Suprapubic skin (tissue), 4 donors: ENCODE data around the gene ADM2. TPM values are rescaled to one million over a fixed set of nuclear protein-coding genes. Genes with fewer than 3 reads are reported as not detected.
"Not testable (repeated sequence)": the region's sequence is repeated elsewhere in the genome, so short reads cannot be mapped to it uniquely, and the experiment has no call there.

Source experiments
- DNase-seq, 2 donors: peaks; one replicate each; pipeline ENCODE4 v3.0.0-alpha.2; 2019; ENCODE audit warnings: low spot score in 2 of 2
- H3K27ac ChIP-seq: fragments of 200-600 bp; sonication (generic); one replicate; pipeline ENCODE4 v1.5.1; 2019
- H3K27me3 ChIP-seq: fragments of 200-600 bp; sonication (generic); one replicate; pipeline ENCODE4 v1.5.1; 2019
- H3K36me3 ChIP-seq: fragments of 200-600 bp; sonication (generic); one replicate; pipeline ENCODE4 v1.5.1; 2019
- H3K4me1 ChIP-seq: fragments of 200-600 bp; sonication (generic); one replicate; pipeline ENCODE4 v1.5.1; 2019
- H3K4me3 ChIP-seq: fragments of 200-600 bp; sonication (generic); one replicate; pipeline ENCODE4 v1.5.1; 2019; ENCODE audit warnings: mild to moderate bottlenecking
- H3K9me3 ChIP-seq: fragments of 200-600 bp; sonication (generic); one replicate; pipeline ENCODE4 v1.5.1; 2019
- CTCF ChIP-seq, 2 donors: fragments of 200-600 bp in 1 of 2; fragments of 450-650 bp in 1 of 2; sonication (generic) in 1 of 2; IDR thresholded peaks; one replicate each; pipeline ENCODE4 v1.5.1; 2016 to 2019; ENCODE audit warnings: antibody characterized with exemption in 2 of 2, mild to moderate bottlenecking in 1 of 2, moderate library complexity in 1 of 2
- EP300 ChIP-seq: sonication (generic); formaldehyde crosslinking; IDR thresholded peaks from one replicate; pipeline ENCODE4 v1.6.1; 2017; ENCODE audit warnings: antibody characterized with exemption
- POLR2A ChIP-seq, 2 donors: fragments of 450-650 bp; IDR thresholded peaks; one replicate each; pipeline ENCODE4 v1.6.1; 2017; ENCODE audit warnings: antibody characterized with exemption in 2 of 2, mild to moderate bottlenecking in 2 of 2, moderate library complexity in 2 of 2
- POLR2AphosphoS5 ChIP-seq, 3 donors: sonication (generic); formaldehyde crosslinking; IDR thresholded peaks; one replicate each; pipeline ENCODE4 v1.6.1; 2017; ENCODE audit warnings: antibody characterized with exemption in 3 of 3
- WGBS: methylation state at CpG from one replicate; pipeline ENCODE4 v1.1.5; 2018; 5-methylcytosine and 5-hydroxymethylcytosine counted together
- total RNA-seq, 4 donors: library from RNA; depleted of rRNA; stranded (reverse); fragments of >200 nt; gene quantifications; one replicate each; pipeline ENCODE4 v1.1.0, GENCODE V29; 2016

The ADM2 gene
- 1 to 10 TPM in 1 of 4 donors, under 1 TPM in 2, not detected in 1; 0.24 to 2.7 (median 0.30) TPM for total RNA-seq

GRCh38 chr22:50481440-50482106 lies at the start of gene ADM2:
Gene ADM2 (plus strand): TSS chr22:50481543. CDS start chr22:50481848, 305 bp downstream.
- H3K4me1 ChIP-seq, result peaks cover 15% of the 10 kb centered on the region
- H3K27me3 ChIP-seq, result peaks cover 54% of the 10 kb centered on the region
- no peak for DNase-seq
- WGBS, result no CpG with 5 or more reads among the region's 70 CpGs
- no peak within 1 kb of the TSS for H3K27ac ChIP-seq
- peak within 1 kb of the TSS; percentile 54 for H3K4me3 ChIP-seq
- H3K9me3 ChIP-seq, result no peaks in the 10 kb centered on the region
- TF ChIP-seq POLR2AphosphoS5 (IDR thresholded peaks at IDR 0.05) (no peak), CTCF (IDR thresholded peaks at IDR 0.05) (no peak), EP300 (no peak), POLR2A (IDR thresholded peaks at IDR 0.05) (no peak)
- no peaks in the 10 kb centered on the region for H3K36me3 ChIP-seq

GRCh38 chr22:50432131-50432876 lies 49.0 kb upstream of the ADM2 start:
- TF ChIP-seq CTCF (IDR thresholded peaks at IDR 0.05), result no peak
- no peak for TF ChIP-seq POLR2AphosphoS5 (IDR thresholded peaks at IDR 0.05)
- no peak for TF ChIP-seq EP300
- TF ChIP-seq POLR2A (IDR thresholded peaks at IDR 0.05), result no peak
- peaks cover 82% of the 10 kb centered on the region for H3K36me3 ChIP-seq
- DNase-seq, result no peak
- no peaks in the 10 kb centered on the region for H3K9me3 ChIP-seq
- H3K27ac ChIP-seq, result no peak overlapping the region
- peaks cover 6% of the 10 kb centered on the region for H3K4me1 ChIP-seq
- H3K27me3 ChIP-seq, result no peaks in the 10 kb centered on the region
- 93% methylated on average over 30 of the region's 35 CpGs for WGBS
- no peak overlapping the region for H3K4me3 ChIP-seq

- H3K9me3 ChIP-seq, H3K27ac ChIP-seq, H3K27me3 ChIP-seq, DNase-seq, H3K4me3 ChIP-seq, H3K4me1 ChIP-seq: not testable (repeated sequence)
- peaks cover 82% of the 10 kb centered on the region for H3K36me3 ChIP-seq
- WGBS, result 92% methylated on average over 7 of the region's 24 CpGs
Measured at GRCh38 chr22:50432877-50433510, 48.3 kb upstream of the ADM2 start.

- H3K27me3 ChIP-seq, result no peaks in the 10 kb centered on the region
- TF ChIP-seq EP300 (no peak), POLR2AphosphoS5 (IDR thresholded peaks at IDR 0.05) (no peak), POLR2A (IDR thresholded peaks at IDR 0.05) (no peak), CTCF (IDR thresholded peaks at IDR 0.05) (no peak)
- no peak overlapping the region for H3K27ac ChIP-seq
- H3K4me1 ChIP-seq, result peaks cover 6% of the 10 kb centered on the region
- no peak for DNase-seq
- H3K36me3 ChIP-seq, result peaks cover 84% of the 10 kb centered on the region
- no peaks in the 10 kb centered on the region for H3K9me3 ChIP-seq
- H3K4me3 ChIP-seq, result no peak overlapping the region
- WGBS, result 87% methylated on average over 12 of the region's 24 CpGs
Measured at GRCh38 chr22:50434849-50435248, 46.5 kb upstream of the ADM2 start.

- H3K27ac ChIP-seq, result no peak overlapping the region
- DNase-seq, result no peak
- H3K4me3 ChIP-seq, result no peak overlapping the region
- peaks cover 6% of the 10 kb centered on the region for H3K4me1 ChIP-seq
- no peaks in the 10 kb centered on the region for H3K27me3 ChIP-seq
- 63% methylated on average over 13 of the region's 20 CpGs for WGBS
- TF ChIP-seq POLR2AphosphoS5 (IDR thresholded peaks at IDR 0.05), result no peak
- no peak for TF ChIP-seq POLR2A (IDR thresholded peaks at IDR 0.05)
- TF ChIP-seq EP300, result no peak
- TF ChIP-seq CTCF (IDR thresholded peaks at IDR 0.05), result no peak
- H3K36me3 ChIP-seq, result peaks cover 84% of the 10 kb centered on the region
- no peaks in the 10 kb centered on the region for H3K9me3 ChIP-seq
Measured at GRCh38 chr22:50435291-50436014, 45.9 kb upstream of the ADM2 start.
